ENCODE results near the gene ZBTB17. TPM values are rescaled to one million over a fixed set of nuclear protein-coding genes. Genes with fewer than 3 reads are reported as not detected.

Gene ZBTB17
- total and polyA plus RNA-seq, 9 of the 15 experiments (the other 6 are each of a cell fraction or from before 2014, with no cell fraction given) = 1.1 to 53.4 (median 29.6) TPM

- DNase-seq (ENCODE audit: extremely low read depth in 1 of 4, low spot score in 3 of 4) = peak; percentile 94 to 95 (median 94)
- Histone ChIP-seq H3K27ac (ENCODE audit: extremely low read depth, low read depth, low read length) (peak overlapping the region; percentile 79), H3K9me1 (ENCODE audit: control insufficient read depth, insufficient read depth, low read length) (no peaks in the 10 kb centered on the region), H3K27me3 (ENCODE audit: control insufficient read depth in 2 of 2, insufficient read depth in 2 of 2, low read length in 2 of 2) (no peaks in the 10 kb centered on the region), H3K79me2 (ENCODE audit: control insufficient read depth, insufficient read depth, low read length) (no peaks in the 10 kb centered on the region), H3K9ac (ENCODE audit: insufficient read depth in 1 of 2, low read depth in 2 of 2, low read length in 2 of 2) (peak overlapping the region; percentile 66 to 90), H3K9me3 (replicated peaks; ENCODE audit: control insufficient read depth, insufficient read depth, low read depth, low read length) (no peaks in the 10 kb centered on the region), H3K4me2 (ENCODE audit: insufficient read depth, low read length) (peak overlapping the region; percentile 76), H4K20me1 (replicated peaks; ENCODE audit: control insufficient read depth, insufficient read depth, low read length) (no peaks in the 10 kb centered on the region), H3K4me3 (peak overlapping the region; percentile 45), H2AFZ (ENCODE audit: low read depth, low read length) (peak overlapping the region; percentile 88), H3K36me3 (ENCODE audit: control insufficient read depth, insufficient read depth, low read length) (no peaks in the 10 kb centered on the region), H3K4me1 (replicated peaks in 1 of 2; ENCODE audit: control insufficient read depth in 2 of 2, insufficient read depth in 2 of 2, low read length in 2 of 2) (peaks cover 40 to 67% of the 10 kb centered on the region in 2 experiments)
- peak; percentile 79 for ATAC-seq
- peak; percentile 75 for FAIRE-seq
- WGBS (ENCODE audit: insufficient coverage, low coverage, missing lambda C conversion rate) = 12% methylated on average over 17 of the region's 28 CpGs
- CTCF ChIA-PET (ENCODE audit: low intra/inter-chr PET ratio) = interaction anchor here (0.6 to 0.8 kb wide), 2 partner anchors 19 to 42 kb away, joined by 3 to 4 read pairs; no protein-coding TSS in a partner anchor
- POLR2A ChIA-PET = interaction anchor here (0.7 to 1.2 kb wide), 2 partner anchors 13 to 56 kb away, joined by 3 to 6 read pairs; no protein-coding TSS in a partner anchor
- TSS peak; percentile 62 for BruUV-seq (replicated peaks)
- in situ Hi-C loops (cut with MboI) (loop anchor here (5.0 to 10.0 kb wide), 2 partner anchors 51 to 179 kb away; no protein-coding TSS in a partner anchor), intact Hi-C loops (cut with micrococcal nuclease) (loop anchor here (1.0 kb wide), 1 partner anchor 19 kb away; no protein-coding TSS in a partner anchor)
- TF ChIP-seq, protein P1, sequence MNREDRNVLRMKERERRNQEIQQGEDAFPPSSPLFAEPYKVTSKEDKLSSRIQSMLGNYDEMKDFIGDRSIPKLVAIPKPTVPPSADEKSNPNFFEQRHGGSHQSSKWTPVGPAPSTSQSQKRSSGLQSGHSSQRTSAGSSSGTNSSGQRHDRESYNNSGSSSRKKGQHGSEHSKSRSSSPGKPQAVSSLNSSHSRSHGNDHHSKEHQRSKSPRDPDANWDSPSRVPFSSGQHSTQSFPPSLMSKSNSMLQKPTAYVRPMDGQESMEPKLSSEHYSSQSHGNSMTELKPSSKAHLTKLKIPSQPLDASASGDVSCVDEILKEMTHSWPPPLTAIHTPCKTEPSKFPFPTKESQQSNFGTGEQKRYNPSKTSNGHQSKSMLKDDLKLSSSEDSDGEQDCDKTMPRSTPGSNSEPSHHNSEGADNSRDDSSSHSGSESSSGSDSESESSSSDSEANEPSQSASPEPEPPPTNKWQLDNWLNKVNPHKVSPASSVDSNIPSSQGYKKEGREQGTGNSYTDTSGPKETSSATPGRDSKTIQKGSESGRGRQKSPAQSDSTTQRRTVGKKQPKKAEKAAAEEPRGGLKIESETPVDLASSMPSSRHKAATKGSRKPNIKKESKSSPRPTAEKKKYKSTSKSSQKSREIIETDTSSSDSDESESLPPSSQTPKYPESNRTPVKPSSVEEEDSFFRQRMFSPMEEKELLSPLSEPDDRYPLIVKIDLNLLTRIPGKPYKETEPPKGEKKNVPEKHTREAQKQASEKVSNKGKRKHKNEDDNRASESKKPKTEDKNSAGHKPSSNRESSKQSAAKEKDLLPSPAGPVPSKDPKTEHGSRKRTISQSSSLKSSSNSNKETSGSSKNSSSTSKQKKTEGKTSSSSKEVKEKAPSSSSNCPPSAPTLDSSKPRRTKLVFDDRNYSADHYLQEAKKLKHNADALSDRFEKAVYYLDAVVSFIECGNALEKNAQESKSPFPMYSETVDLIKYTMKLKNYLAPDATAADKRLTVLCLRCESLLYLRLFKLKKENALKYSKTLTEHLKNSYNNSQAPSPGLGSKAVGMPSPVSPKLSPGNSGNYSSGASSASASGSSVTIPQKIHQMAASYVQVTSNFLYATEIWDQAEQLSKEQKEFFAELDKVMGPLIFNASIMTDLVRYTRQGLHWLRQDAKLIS (CRISPR knock-in tag; IDR thresholded peaks at IDR 0.05) = 0 out of 2 replicates have a peak, but pooled peaks have one; percentile 65
- TF ChIP-seq ZBTB2 (IDR thresholded peaks at IDR 0.05) = peak; percentile 25; the same call in 1 of the 2 replicates
- 0 out of 2 replicates have a peak, but pooled peaks have one; percentile 1 for TF ChIP-seq RUNX1 (IDR thresholded peaks at IDR 0.05; ENCODE audit: low read depth)
- TF ChIP-seq ZNF224 (CRISPR knock-in tag; IDR thresholded peaks at IDR 0.05) = no peak
- no peak for TF ChIP-seq ZNF830 (CRISPR knock-in tag; IDR thresholded peaks at IDR 0.05)
- peak; percentile 96 for TF ChIP-seq BCOR (IDR thresholded peaks at IDR 0.05)
- peak; percentile 54 for TF ChIP-seq FOS (IDR thresholded peaks at IDR 0.05; ENCODE audit: extremely low read depth, insufficient read length)
- TF ChIP-seq PTBP1 (IDR thresholded peaks at IDR 0.05; ENCODE audit: low read depth, low read length) = peak; percentile 93; the same call in 1 of the 2 replicates
- TF ChIP-seq GATAD2A (IDR thresholded peaks at IDR 0.05) = peak; percentile 62; the same call in 1 of the 2 replicates
- TF ChIP-seq RBM25 (IDR thresholded peaks at IDR 0.05; ENCODE audit: low read depth, low read length, severe bottlenecking) = peak; percentile 88
- TF ChIP-seq, protein P2, sequence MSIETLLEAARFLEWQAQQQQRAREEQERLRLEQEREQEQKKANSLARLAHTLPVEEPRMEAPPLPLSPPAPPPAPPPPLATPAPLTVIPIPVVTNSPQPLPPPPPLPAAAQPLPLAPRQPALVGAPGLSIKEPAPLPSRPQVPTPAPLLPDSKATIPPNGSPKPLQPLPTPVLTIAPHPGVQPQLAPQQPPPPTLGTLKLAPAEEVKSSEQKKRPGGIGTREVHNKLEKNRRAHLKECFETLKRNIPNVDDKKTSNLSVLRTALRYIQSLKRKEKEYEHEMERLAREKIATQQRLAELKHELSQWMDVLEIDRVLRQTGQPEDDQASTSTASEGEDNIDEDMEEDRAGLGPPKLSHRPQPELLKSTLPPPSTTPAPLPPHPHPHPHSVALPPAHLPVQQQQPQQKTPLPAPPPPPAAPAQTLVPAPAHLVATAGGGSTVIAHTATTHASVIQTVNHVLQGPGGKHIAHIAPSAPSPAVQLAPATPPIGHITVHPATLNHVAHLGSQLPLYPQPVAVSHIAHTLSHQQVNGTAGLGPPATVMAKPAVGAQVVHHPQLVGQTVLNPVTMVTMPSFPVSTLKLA (conservative IDR thresholded peaks at IDR 0.05) = peak in 1 of 2 experiments; percentile 35; a peak in 1 of 4 replicates
- peak; percentile 58; the same call in 1 of the 2 replicates for TF ChIP-seq ZBTB17 (CRISPR knock-in tag; IDR thresholded peaks at IDR 0.05)
- TF ChIP-seq TEAD1 (CRISPR knock-in tag; IDR thresholded peaks at IDR 0.05) = peak; percentile 49 to 86; a peak in 3 of 4 replicates
Measured at GRCh38 chr1:16013220-16013907, 37.5 kb upstream of the ZBTB17 start.

All from K562 (cell line).